ENCODE measurements around the gene RIGI. TPM values are rescaled to one million over a fixed set of nuclear protein-coding genes. Genes with fewer than 3 reads are reported as not detected.
"Not testable (repeated sequence)": the region's sequence is repeated elsewhere in the genome, so short reads cannot be mapped to it uniquely, and the experiment has no call there.

The RIGI gene
- total RNA-seq, 1 experiment from 2014 or later: 7.7 TPM

- DNase-seq (ENCODE audit: low spot score): no peak
These were observed 682 bp upstream of the RIGI start for GRCh38 chr9:32526707-32527048.

GRCh38 chr9:32525709-32526030 is 326 bp downstream of the RIGI start:
- no peak for DNase-seq (ENCODE audit: low spot score)

- DNase-seq (ENCODE audit: low spot score): no peak
These were observed 896 bp downstream of the RIGI start for GRCh38 chr9:32524892-32525708.

- not testable (repeated sequence) for DNase-seq (ENCODE audit: low spot score)
These were observed 1.5 kb downstream of the RIGI start for GRCh38 chr9:32524558-32524891.

DNA sequence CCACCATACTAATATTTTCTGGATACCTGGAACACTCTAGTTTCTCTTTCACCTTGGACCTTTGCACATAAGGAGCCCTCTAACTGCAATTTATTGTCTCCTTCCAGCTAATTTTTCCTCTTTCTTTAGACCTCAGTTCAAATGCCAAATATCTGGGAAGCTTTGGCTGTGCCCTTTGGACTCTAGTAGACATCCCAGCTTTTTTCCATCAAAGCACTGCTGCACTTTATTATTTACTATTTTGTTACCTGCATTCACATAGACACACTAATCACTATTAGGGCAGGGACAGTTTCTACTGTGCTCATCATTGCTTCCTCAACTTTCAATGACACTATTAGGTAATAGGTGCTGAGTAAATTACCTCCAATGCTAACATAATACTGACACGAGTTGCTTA is 2.1 kb downstream of the RIGI start:
- no peak for DNase-seq (ENCODE audit: low spot score)

- DNase-seq (ENCODE audit: low spot score): no peak
These were observed 7.7 kb downstream of the RIGI start for GRCh38 chr9:32518276-32518675.

GRCh38 chr9:32516241-32516640 is 9.8 kb downstream of the RIGI start:
- DNase-seq (ENCODE audit: low spot score): no peak

DNA sequence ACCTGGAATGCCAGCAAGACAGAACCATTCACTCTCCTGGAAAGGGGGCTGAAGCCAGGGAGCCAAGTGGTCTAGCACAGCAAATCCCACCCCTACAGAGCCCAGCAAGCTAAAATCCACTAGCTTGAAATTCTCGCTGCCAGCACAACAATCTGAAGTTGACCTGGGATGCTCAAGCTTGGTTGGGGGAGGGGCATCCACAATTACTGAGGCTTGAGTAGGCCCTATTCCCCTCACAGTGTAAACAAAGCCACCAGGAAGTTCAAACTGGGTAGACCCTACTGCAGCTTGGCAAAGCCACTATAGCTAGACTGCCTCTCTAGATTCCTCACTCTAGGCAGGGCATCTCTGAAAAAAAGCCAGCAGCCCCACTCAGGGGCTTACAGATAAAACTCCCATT is 17.3 kb downstream of the RIGI start:
- no peak for DNase-seq (ENCODE audit: low spot score)

GRCh38 chr9:32503008-32503407 is 23.0 kb downstream of the RIGI start:
- no peak for DNase-seq (ENCODE audit: low spot score)

DNA sequence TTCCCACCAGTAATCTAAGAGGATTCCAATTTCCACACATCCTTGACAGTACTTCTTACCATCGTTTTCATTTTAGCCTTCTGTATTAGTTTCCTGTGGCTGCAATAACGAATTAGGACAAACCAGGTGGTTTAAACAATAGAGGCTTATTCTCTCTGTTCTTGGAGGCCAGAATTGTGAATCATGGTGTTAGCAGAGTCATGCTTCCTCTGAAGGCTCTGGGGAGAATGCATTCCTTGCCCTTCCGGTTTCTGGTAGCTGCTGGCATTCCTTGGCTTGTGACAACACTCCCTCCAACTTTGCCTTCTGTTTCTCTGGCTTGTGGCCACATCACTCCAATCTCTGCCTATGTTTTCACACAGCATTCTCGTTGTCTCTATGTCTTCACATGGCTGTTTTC is 23.5 kb downstream of the RIGI start:
- peak; percentile 23 for DNase-seq (ENCODE audit: low spot score)

- DNase-seq (ENCODE audit: low spot score): no peak
These were observed 24.1 kb downstream of the RIGI start for GRCh38 chr9:32501868-32502267.

DNA sequence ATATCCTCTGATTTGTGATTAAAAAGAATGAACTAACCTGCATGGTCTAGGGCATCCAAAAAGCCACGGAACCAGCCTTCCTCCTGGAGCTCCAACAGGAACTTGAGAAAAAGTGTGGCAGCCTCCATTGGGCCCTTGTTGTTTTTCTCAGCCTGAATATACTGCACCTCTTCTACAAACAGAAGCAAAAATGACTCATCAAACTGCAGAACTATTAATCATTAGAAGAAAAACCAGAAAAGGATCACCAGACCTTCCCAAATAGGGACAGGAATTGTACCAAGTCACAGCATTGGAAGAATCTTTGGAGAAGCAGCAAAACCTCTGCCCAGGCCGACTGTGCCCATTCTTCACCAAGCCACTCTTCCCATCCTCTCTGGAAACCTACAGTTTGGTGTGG is 25.2 kb downstream of the RIGI start:
- DNase-seq (ENCODE audit: low spot score): no peak

- no peak for DNase-seq (ENCODE audit: low spot score)
These were observed 28.1 kb downstream of the RIGI start for GRCh38 chr9:32497921-32498320.

DNA sequence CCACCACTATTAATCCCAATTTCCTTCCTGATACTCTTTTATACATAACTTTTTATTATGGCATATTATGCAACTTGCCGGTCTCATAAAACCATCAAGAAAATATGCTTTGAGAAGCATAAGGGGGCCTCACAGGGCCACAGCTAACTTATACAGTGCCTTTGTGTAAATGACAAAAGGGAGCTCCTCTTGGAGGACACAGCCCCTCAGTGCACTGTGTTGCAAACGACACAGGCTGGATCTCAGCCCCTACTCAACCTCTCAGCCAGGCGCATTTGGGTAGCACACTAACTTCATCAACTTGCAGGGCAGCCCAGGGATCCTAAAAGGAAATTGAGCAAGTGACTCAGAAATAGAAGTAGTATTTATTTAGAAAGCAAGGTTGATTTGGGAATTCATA is 35.4 kb downstream of the RIGI start:
- DNase-seq (ENCODE audit: low spot score): no peak

DNA sequence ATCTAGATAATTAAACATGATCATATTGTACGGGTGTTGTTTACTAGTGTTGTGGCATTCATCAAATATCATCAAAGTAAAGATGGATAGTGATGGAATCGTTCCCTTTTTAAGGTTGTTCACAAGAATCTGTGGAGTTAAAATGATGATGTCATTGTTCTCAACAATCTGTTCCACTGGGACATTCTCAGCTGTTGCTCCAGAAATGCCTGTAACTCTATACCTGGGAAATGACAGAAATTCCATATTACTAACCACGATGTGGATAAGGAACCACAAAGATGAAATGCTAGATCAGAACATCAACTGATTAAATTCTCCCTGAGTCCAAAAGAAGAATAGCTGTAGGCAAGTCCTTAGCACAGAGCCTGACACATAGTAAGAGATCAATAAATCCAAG is 38.0 kb downstream of the RIGI start:
- DNase-seq (ENCODE audit: low spot score): peak; percentile 6

GRCh38 chr9:32486839-32487562 is 39.0 kb downstream of the RIGI start:
- DNase-seq (ENCODE audit: low spot score): no peak

- DNase-seq (ENCODE audit: low spot score): no peak
These were observed 42.7 kb downstream of the RIGI start for GRCh38 chr9:32483343-32483742.

Other genes with a start within 250 kb of the RIGI start
- gene ACO1, start 141.6 kb downstream of the RIGI start, total RNA-seq (2014; rRNA removed; shearing (Covaris generic)): 20.9 and 25.5 TPM in 2 replicates
- 7.3 and 10.9 TPM in 2 replicates for gene SMIM27, start 26.1 kb upstream of the RIGI start, total RNA-seq (2014; rRNA removed; shearing (Covaris generic))
- 12.6 and 13.2 TPM in 2 replicates for gene TOPORS, start 26.4 kb upstream of the RIGI start, total RNA-seq (2014; rRNA removed; shearing (Covaris generic))
- 98.4 and 108 TPM in 2 replicates for gene NDUFB6, start 47.0 kb upstream of the RIGI start, total RNA-seq (2014; rRNA removed; shearing (Covaris generic))
- not detected in 2 replicates for gene TAF1L, start 109.5 kb upstream of the RIGI start, total RNA-seq (2014; rRNA removed; shearing (Covaris generic))

Data from H4 (cell line).